ENCODE results near the gene NDRG3. TPM values are rescaled to one million over a fixed set of nuclear protein-coding genes. Genes with fewer than 3 reads are reported as not detected.

Gene NDRG3
- total and polyA plus RNA-seq, 2 donors from 2014 or later, result 25.3 to 26.4 TPM

GRCh38 chr20:36775826-36776225 is 29.9 kb upstream of the NDRG3 start:
- TF ChIP-seq CTCF (IDR thresholded peaks at IDR 0.05; ENCODE audit: borderline replicate concordance, extremely low read depth, insufficient read depth), result no peak
- no peaks in the 10 kb centered on the region for H3K27me3 ChIP-seq (ENCODE audit: control insufficient read depth, insufficient read depth, low read length)
- no peak overlapping the region for H3K4me3 ChIP-seq (ENCODE audit: low read length in 3 of 3)
- H3K27ac ChIP-seq (ENCODE audit: low read depth in 2 of 2, low read length in 2 of 2), result no peak overlapping the region
- no peaks in the 10 kb centered on the region for H3K9me3 ChIP-seq (ENCODE audit: control insufficient read depth in 2 of 3, insufficient read depth in 1 of 3, low read length in 3 of 3)
- peaks cover 0 to 4% (median 3%) of the 10 kb centered on the region in 3 donors for H3K4me1 ChIP-seq (ENCODE audit: control insufficient read depth in 2 of 3, insufficient read depth in 2 of 3, low read depth in 1 of 3, low read length in 3 of 3)
- H3K9ac ChIP-seq (ENCODE audit: low read length in 3 of 3), result no peak overlapping the region
- DNase-seq (peak in 1 of 5 donors; percentile 4), FAIRE-seq (no peak)
- no peaks in the 10 kb centered on the region for H3K36me3 ChIP-seq (ENCODE audit: control insufficient read depth in 2 of 3, insufficient read depth in 3 of 3, low read length in 3 of 3)
- intact Hi-C loops (cut with DNase I), result no loop called here

DNA sequence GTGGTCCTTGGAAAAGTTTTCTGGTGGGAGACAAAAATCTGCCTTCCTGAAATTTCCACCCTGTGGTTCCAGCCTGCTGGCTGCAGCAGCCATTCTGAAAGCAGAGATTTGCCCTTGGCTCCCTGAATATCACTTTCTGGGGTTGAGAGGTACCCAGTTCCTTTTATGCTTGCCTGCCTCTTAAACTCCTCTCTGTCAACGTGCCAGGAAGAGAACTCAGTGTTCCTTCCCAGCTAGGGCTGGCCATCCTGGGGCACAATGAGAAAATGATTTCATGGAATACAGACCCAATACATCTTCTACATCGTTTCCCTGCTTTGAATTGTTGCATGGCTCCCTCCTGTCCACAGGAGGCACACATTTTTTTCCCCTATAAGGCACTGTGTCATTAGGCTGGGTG is 29.3 kb upstream of the NDRG3 start:
- Histone ChIP-seq H3K4me1 (ENCODE audit: control insufficient read depth in 2 of 3, insufficient read depth in 2 of 3, low read depth in 1 of 3, low read length in 3 of 3) (peaks cover 0 to 4% (median 3%) of the 10 kb centered on the region in 3 donors), H3K4me3 (ENCODE audit: low read length in 3 of 3) (no peak overlapping the region), H3K27me3 (ENCODE audit: control insufficient read depth, insufficient read depth, low read length) (no peaks in the 10 kb centered on the region), H3K36me3 (ENCODE audit: control insufficient read depth in 2 of 3, insufficient read depth in 3 of 3, low read length in 3 of 3) (no peaks in the 10 kb centered on the region), H3K27ac (ENCODE audit: low read depth in 2 of 2, low read length in 2 of 2) (no peak overlapping the region), H3K9ac (ENCODE audit: low read length in 3 of 3) (no peak overlapping the region), H3K9me3 (ENCODE audit: control insufficient read depth in 2 of 3, insufficient read depth in 1 of 3, low read length in 3 of 3) (no peaks in the 10 kb centered on the region)
- intact Hi-C loops (cut with DNase I), result no loop called here
- no peak for TF ChIP-seq CTCF (IDR thresholded peaks at IDR 0.05; ENCODE audit: borderline replicate concordance, extremely low read depth, insufficient read depth)
- FAIRE-seq (no peak), DNase-seq (peak in 1 of 5 donors; percentile 17)

DNA sequence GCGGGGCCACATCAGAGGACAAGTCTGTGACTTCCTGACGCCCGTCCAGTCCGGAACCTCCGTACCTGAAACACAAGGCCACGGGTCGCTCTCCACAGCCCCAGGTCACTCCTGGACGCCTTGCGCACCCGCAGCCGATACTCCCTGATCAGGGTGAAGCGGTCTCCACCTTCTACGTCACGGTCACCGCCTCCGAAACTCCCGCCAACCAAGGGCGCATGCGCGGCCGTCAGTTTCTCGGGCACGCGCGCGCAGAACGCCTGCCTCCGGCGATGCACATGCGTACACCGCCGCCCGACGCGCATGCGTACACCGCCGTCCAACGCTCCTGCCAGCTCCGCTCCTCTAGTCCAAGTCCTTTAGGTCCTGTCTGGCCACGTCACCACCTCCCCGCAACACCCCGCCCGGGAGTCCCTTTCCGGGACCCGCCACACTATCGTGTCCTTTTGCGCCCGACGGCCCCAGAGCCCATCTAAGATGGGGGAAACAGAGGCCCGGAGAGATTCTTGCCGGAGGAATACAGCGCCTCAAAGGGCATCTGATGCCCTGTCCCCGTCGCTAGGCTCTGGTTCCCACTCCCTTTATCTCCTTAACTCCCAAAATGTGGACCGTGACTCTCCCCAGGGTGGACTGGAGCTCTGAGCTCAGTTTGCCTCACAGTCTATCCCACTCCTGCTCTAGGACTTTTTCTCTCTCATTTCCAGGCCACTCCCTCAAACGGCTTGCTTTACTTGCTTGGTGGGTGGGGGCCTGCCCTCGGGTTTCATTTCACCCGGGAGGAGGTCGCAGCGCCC is 27.9 kb upstream of the NDRG3 start, which contains the start of gene DSN1:
Gene DSN1 (minus strand): TSS at position 167 of the 794 bp plus-strand sequence. CDS start 2,305 bp downstream, outside the sequence.
- no peak for TF ChIP-seq CTCF (IDR thresholded peaks at IDR 0.05; ENCODE audit: borderline replicate concordance, extremely low read depth, insufficient read depth)
- Histone ChIP-seq H3K4me3 (ENCODE audit: low read length in 3 of 3) (peak within 1 kb of the TSS; percentile 93 to 96 (median 94)), H3K27ac (ENCODE audit: low read depth in 2 of 2, low read length in 2 of 2) (peak within 1 kb of the TSS; percentile 98), H3K4me1 (ENCODE audit: control insufficient read depth in 2 of 3, insufficient read depth in 2 of 3, low read depth in 1 of 3, low read length in 3 of 3) (peaks cover 0 to 4% (median 3%) of the 10 kb centered on the region in 3 donors), H3K27me3 (ENCODE audit: control insufficient read depth, insufficient read depth, low read length) (no peaks in the 10 kb centered on the region), H3K9ac (ENCODE audit: low read length in 3 of 3) (peak within 1 kb of the TSS; percentile 96 to 99 (median 97)), H3K9me3 (ENCODE audit: control insufficient read depth in 2 of 3, insufficient read depth in 1 of 3, low read length in 3 of 3) (no peaks in the 10 kb centered on the region), H3K36me3 (ENCODE audit: control insufficient read depth in 2 of 3, insufficient read depth in 3 of 3, low read length in 3 of 3) (no peaks in the 10 kb centered on the region)
- FAIRE-seq, result no peak
- intact Hi-C loops (cut with DNase I), result no loop called here
- peak; percentile 98 to 100 (median 98) for DNase-seq
